ENCODE data around the gene ADGRV1.

GRCh38 chr5:90902170-90902569 lies 343.6 kb downstream of the ADGRV1 start:
- TF ChIP-seq POLR2A (IDR thresholded peaks at IDR 0.05; ENCODE audit: low read depth, low read length) (no peak), POLR2AphosphoS5 (IDR thresholded peaks at IDR 0.05; ENCODE audit: low read depth, low read length) (no peak)
